Muscle layer of duodenum (tissue), 2 donors: ENCODE results near the gene DLG2.

Experiments
- H3K27ac ChIP-seq: one replicate; pipeline ENCODE4 v1.7.0; 2013; ENCODE audit warnings: mild to moderate bottlenecking, low read length
- H3K27me3 ChIP-seq: one replicate; pipeline ENCODE4 v1.7.0; 2013; ENCODE audit warnings: low read depth, mild to moderate bottlenecking, control low read depth, low read length
- H3K36me3 ChIP-seq, 2 donors: one replicate each; pipeline ENCODE4 v1.7.0; 2013; ENCODE audit warnings: low read length in 2 of 2, control low read depth in 1 of 2, mild to moderate bottlenecking in 1 of 2; ENCODE audit not compliant: insufficient read depth in 2 of 2, control insufficient read depth in 1 of 2
- H3K4me1 ChIP-seq, 2 donors: one replicate each; pipeline ENCODE4 v1.7.0; 2013; ENCODE audit warnings: low read length in 2 of 2, mild to moderate bottlenecking in 2 of 2, control low read depth in 1 of 2, moderate library complexity in 1 of 2; ENCODE audit not compliant: insufficient read depth in 2 of 2, control insufficient read depth in 1 of 2
- H3K4me3 ChIP-seq, 2 donors: one replicate each; pipeline ENCODE4 v1.7.0; 2013; ENCODE audit warnings: low read length in 2 of 2, low read depth in 1 of 2, mild to moderate bottlenecking in 1 of 2
- H3K9me3 ChIP-seq, 2 donors: one replicate each; pipeline ENCODE4 v1.7.0; 2013; ENCODE audit warnings: low read length in 2 of 2, control low read depth in 1 of 2, mild to moderate bottlenecking in 1 of 2; ENCODE audit not compliant: control insufficient read depth in 1 of 2
- donor health status: healthy.

Gene DLG2

DNA sequence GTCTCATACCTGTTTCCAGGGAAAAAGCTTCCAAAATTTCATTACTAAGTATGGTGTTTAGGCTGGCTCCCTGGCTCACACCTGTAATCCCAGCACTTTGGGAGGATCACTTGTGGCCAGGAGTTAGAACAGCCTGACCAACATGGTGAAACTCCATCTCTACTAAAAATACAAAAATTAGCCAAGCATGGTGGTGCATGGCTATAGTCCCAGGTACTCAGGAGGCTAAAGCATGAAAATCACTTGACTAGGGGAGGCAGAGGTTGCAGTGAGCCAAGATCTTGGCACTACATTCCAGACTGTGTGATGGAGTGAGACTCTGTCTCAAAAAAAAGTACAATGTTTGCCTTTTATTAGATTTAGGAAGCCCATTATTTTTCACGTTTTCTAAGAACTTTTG lies 2009.5 kb downstream of the DLG2 start:
- H3K4me3 ChIP-seq = no peak overlapping the region
- no peaks in the 10 kb centered on the region for H3K36me3 ChIP-seq
- H3K9me3 ChIP-seq = no peaks in the 10 kb centered on the region
- H3K27ac ChIP-seq = no peak overlapping the region
- H3K4me1 ChIP-seq = no peaks in the 10 kb centered on the region
- no peaks in the 10 kb centered on the region for H3K27me3 ChIP-seq

DNA sequence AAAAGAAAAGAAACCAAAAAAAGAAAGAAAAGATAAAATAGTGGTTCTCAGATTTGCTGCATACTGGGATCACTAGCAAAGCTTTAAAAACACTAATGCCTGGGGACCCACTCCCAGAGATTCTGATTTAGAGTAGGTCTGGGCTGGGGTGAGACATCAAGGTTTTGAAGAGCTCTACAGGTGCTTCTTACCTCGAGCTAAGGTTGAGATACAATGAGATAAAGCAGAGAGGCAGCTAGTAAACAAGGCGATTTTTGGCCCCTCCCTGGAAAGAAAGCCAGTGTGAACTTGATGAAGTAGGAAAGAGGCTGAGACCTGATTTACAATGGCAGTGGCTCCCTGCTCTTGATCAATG lies 2013.4 kb downstream of the DLG2 start:
- Histone ChIP-seq H3K4me1 (peaks cover 0 to 3% of the 10 kb centered on the region in 2 donors), H3K27ac (no peak overlapping the region), H3K9me3 (no peaks in the 10 kb centered on the region), H3K27me3 (no peaks in the 10 kb centered on the region), H3K4me3 (no peak overlapping the region), H3K36me3 (no peaks in the 10 kb centered on the region)

DNA sequence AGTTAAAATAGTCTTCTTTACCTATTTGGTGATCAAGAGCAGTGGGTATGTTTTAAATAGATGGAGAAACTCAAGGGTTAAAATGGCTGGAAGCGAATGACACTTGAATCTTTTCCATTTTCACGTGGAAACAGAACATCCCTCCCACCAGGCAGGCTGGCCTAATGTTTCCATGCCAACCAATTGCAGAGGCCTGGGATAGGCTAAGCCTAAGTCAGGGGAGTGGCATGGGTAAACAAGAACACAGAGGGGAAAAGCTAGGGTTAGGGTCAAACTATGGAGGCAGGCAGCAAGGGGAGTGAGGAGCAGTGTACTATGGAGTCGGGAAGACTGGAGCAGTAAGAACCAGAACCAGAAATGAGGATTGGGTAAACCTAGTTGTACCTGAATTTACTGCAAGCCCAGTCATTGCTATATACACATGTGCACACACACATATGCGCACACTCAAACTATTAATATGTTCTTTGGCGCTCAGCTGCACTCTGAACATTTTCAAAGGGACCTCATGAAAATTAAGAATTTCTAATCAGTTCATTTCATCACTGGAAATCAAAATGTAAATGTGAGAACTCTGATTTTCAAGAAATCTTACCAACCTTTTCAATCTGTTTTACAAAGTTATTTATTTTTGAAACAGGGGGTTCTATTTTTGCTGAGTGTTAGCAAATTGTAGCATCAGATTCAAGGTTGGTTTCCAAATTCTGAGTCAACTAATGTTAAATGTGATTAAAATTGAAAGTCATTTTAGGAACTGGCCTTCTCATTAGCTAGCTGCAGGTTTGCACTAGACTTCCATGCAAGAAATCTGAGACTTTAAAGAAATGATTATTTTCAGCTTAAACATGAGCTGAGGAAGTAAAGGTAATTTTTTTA lies 2014.0 kb downstream of the DLG2 start:
- no peak overlapping the region for H3K27ac ChIP-seq
- no peaks in the 10 kb centered on the region for H3K9me3 ChIP-seq
- no peak overlapping the region for H3K4me3 ChIP-seq
- H3K27me3 ChIP-seq = no peaks in the 10 kb centered on the region
- peaks cover 0 to 3% of the 10 kb centered on the region in 2 donors for H3K4me1 ChIP-seq
- no peaks in the 10 kb centered on the region for H3K36me3 ChIP-seq

DNA sequence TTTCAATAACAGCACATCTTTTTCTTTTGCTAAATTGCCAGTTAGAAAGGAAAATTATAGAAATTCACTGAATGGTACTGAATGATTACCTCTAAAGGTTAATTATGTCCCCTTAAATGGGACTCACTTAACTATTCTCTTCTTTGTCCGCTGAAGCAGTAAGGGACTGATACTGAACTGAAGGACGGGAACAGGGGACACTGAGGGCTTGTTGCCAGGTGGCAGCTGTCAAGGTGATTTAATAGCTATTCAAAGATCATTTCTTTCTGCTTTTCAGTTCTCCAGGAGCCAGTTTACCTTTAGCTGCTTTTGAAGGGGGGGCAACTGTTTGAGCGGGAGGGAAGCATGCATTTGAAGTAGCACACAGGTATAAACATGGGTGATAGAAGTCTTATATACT lies 2015.5 kb downstream of the DLG2 start:
- Histone ChIP-seq H3K27me3 (no peaks in the 10 kb centered on the region), H3K4me3 (no peak overlapping the region), H3K27ac (no peak overlapping the region), H3K9me3 (no peaks in the 10 kb centered on the region), H3K36me3 (no peaks in the 10 kb centered on the region), H3K4me1 (peaks cover 0 to 3% of the 10 kb centered on the region in 2 donors)

DNA sequence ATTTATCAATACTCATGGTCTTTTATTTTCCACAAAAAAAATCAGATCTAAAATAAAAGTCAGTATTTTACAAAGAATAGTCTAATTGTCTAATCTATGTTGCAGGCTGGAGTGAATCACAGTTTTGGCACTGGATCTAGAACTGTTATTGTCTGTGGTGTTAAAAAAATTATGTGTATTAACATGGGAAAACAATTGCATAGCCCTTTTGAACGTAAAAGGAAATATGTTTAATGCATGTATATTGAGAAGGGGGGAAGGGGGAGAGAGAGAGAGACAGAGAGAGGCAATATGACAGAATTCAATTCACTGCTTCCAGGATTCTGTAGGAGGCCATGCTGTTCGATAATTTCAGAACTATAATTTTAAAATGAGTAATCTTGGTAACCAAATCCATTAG lies 2016.1 kb downstream of the DLG2 start:
- Histone ChIP-seq H3K4me1 (peaks cover 0 to 3% of the 10 kb centered on the region in 2 donors), H3K27ac (no peak overlapping the region), H3K4me3 (no peak overlapping the region), H3K9me3 (no peaks in the 10 kb centered on the region), H3K36me3 (no peaks in the 10 kb centered on the region), H3K27me3 (no peaks in the 10 kb centered on the region)

DNA sequence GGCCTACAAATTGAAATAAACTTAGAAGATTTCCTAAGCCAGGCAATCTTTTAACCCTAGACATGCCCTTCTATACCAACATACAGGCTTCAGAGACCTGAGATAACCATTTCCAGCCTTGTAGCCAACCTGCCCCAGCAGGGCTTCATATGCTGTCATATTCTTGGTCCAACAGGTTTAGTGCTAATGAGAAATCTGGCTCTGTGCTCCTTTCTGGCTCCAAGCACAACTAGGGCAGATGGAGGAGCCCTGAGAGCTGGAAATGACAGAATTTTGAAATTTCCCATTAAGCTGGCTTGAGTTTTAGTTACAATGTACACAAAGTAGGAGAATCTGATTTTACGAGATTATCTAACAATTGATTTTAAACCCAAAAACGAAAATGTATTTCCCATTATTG lies 2018.0 kb downstream of the DLG2 start:
- Histone ChIP-seq H3K4me1 (peaks cover 0 to 3% of the 10 kb centered on the region in 2 donors), H3K4me3 (no peak overlapping the region)

DNA sequence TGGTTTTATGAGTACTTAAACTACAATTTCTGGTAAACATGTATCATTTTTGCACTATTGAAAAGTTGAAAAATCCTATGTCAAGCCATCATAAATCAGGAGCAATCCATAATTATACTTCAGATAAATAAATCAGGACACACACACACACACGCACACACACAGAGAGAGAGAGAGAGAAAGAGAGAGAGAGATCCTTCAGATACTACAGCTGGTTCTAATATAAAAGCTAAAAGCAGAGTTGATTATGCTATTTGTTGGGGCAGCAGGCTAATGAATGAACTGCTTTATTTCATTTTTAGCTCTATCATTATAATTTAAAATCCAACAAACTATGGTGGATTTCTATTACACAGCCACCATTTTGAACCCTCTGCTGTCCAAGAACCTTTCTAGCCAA lies 2018.6 kb downstream of the DLG2 start:
- Histone ChIP-seq H3K9me3 (no peaks in the 10 kb centered on the region), H3K4me1 (peaks cover 0 to 3% of the 10 kb centered on the region in 2 donors), H3K36me3 (no peaks in the 10 kb centered on the region), H3K27me3 (no peaks in the 10 kb centered on the region), H3K27ac (no peak overlapping the region), H3K4me3 (no peak overlapping the region)

More for the DNA sequence above, 2018.0 kb downstream of the DLG2 start:
- Histone ChIP-seq H3K9me3 (no peaks in the 10 kb centered on the region), H3K27ac (no peak overlapping the region), H3K36me3 (no peaks in the 10 kb centered on the region), H3K27me3 (no peaks in the 10 kb centered on the region)

DNA sequence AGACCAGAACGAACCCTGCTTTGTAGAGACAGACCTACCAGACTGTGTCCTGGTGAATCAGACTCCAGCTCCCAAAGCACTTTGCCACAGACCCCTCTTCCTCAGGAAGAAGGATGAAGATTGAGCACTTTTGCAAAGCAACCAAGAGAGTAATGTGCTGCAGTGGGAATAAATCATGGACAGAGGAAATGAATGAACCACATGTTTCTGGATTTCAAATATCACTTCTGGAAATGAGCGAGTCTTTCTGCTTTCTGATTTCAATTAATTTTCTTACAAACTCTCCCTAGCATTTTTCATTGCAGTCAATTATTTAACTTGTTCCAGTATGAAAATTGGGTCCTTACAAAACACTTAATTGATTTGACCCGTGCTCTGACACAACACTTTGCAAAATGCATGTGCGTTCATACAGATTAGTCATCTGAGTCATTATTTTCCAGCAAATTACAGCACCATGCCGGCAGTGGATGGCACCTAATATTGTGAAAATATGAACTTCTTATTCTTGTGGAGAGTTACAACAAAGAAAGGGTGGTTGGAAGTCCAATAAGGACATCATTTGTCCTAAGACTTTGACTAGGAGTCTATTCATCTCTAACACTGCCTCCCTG lies 2025.1 kb downstream of the DLG2 start:
- no peaks in the 10 kb centered on the region for H3K4me1 ChIP-seq
- H3K27ac ChIP-seq = no peak overlapping the region
- H3K36me3 ChIP-seq = no peaks in the 10 kb centered on the region
- no peaks in the 10 kb centered on the region for H3K27me3 ChIP-seq
- H3K9me3 ChIP-seq = no peaks in the 10 kb centered on the region
- no peak overlapping the region for H3K4me3 ChIP-seq

DNA sequence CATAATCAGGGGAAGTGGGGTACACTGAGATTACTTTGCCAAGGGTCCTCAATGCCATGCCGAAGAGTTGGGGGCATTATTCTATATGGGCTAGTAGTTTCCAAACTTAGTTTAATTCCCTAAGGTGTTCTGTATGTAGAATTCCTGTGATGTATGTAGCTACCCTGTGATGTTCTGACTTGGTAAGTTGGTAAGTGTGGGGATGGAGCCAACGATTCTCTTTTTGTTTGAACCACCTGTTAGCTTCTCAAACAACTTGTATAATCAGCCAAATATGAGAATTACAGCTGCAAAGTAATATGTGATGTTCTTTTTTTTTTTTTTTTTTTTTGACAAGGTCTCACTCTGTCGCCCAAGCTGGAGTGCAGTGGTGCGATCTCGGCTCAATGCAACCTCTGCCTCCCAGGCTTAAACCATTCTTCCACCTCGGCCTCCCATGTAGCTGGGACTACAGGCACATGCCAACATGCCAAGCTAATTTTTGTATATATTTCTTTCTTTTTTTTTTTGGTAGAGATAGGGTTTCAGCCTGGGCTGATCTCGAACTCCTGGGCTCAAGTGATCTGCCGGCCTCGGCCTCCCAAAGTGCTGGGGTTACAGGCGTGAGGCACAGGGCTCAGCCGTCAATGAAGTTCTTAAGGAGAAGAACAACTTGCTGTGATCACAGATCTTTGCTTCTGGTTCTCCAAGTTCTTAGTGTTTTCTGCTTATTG lies 2025.8 kb downstream of the DLG2 start:
- H3K9me3 ChIP-seq = no peaks in the 10 kb centered on the region
- H3K27ac ChIP-seq = no peak overlapping the region
- no peaks in the 10 kb centered on the region for H3K36me3 ChIP-seq
- no peak overlapping the region for H3K4me3 ChIP-seq
- H3K4me1 ChIP-seq = no peaks in the 10 kb centered on the region
- H3K27me3 ChIP-seq = no peaks in the 10 kb centered on the region

DNA sequence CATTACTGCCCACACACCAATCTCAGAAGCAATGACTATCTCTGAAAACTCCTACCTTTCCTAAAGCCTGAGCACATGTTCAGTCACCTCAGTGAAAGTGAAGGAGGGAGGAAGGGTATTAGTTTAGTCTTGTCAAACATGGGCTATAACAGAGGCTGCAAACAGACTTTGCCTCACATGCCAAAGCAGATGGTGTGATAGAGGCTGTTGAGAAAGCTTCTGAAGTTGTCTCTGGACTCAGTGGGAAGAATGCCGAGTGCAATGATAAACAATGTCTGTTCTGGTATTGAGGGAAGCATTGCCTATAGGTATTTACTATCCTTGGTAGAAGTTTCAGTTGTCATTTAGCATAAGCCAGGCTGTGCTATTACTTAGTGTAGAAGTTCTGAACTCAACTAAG lies 2026.5 kb downstream of the DLG2 start:
- Histone ChIP-seq H3K27ac (no peak overlapping the region), H3K9me3 (no peaks in the 10 kb centered on the region), H3K27me3 (no peaks in the 10 kb centered on the region), H3K4me1 (no peaks in the 10 kb centered on the region), H3K4me3 (no peak overlapping the region), H3K36me3 (no peaks in the 10 kb centered on the region)

DNA sequence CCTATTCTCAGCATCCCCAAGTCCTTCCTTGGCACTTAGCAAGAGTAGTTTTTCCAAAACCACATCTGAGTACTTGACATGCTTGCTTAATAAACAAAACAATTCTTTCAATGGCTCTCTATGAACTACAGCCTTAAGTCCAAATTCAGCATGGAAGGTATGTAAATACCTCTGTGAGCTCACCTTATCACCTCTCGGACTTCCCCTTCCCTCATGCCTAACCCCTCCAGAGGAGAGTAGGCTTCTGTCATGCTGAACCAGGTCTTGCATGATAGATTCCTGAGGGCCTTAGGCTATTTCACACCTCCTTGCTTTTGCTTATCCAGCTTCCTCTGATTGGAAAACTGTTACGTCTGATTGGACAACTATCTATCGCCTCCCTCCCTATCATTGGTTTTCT lies 2028.1 kb downstream of the DLG2 start:
- no peak overlapping the region for H3K27ac ChIP-seq
- H3K4me3 ChIP-seq = no peak overlapping the region
- H3K27me3 ChIP-seq = no peaks in the 10 kb centered on the region
- H3K36me3 ChIP-seq = no peaks in the 10 kb centered on the region
- no peaks in the 10 kb centered on the region for H3K9me3 ChIP-seq
- no peaks in the 10 kb centered on the region for H3K4me1 ChIP-seq
